HG02759 (cell line): ENCODE measurements around the gene UQCRHL.

Experiments used
- ATAC-seq: cut with Tn5 transposase; IDR thresholded peaks from one replicate; pipeline ENCODE4 v1.9.1; 2021; ENCODE audit warnings: mild to moderate bottlenecking, moderate library complexity; ENCODE audit not compliant: unreplicated experiment

Gene UQCRHL

GRCh38 chr1:15799004-15799867, 8.2 kb downstream of the UQCRHL start:
- ATAC-seq: no peak

- no peak for ATAC-seq
Observed at GRCh38 chr1:15797614-15798390, 9.6 kb downstream of the UQCRHL start.

- ATAC-seq: no peak
Observed at GRCh38 chr1:15796086-15796462, 11.4 kb downstream of the UQCRHL start.

GRCh38 chr1:15788624-15789301, 18.7 kb downstream of the UQCRHL start:
- no peak for ATAC-seq

GRCh38 chr1:15786581-15786980, 20.9 kb downstream of the UQCRHL start:
- ATAC-seq: no peak

- ATAC-seq: no peak
Observed at GRCh38 chr1:15785683-15786082, 21.8 kb downstream of the UQCRHL start.

- no peak for ATAC-seq
Observed at GRCh38 chr1:15777909-15778707, 29.3 kb downstream of the UQCRHL start.

- no peak for ATAC-seq
Observed at GRCh38 chr1:15775706-15776105, 31.7 kb downstream of the UQCRHL start.

- ATAC-seq: no peak
Observed at GRCh38 chr1:15771836-15772515, 35.5 kb downstream of the UQCRHL start.

GRCh38 chr1:15770313-15770962, 37.0 kb downstream of the UQCRHL start:
- no peak for ATAC-seq

- ATAC-seq: no peak
Observed at GRCh38 chr1:15768388-15768787, 39.1 kb downstream of the UQCRHL start.

GRCh38 chr1:15767941-15768340, 39.5 kb downstream of the UQCRHL start:
- ATAC-seq: no peak

- ATAC-seq: no peak
Observed at GRCh38 chr1:15765495-15766194, 41.8 kb downstream of the UQCRHL start.

- no peak for ATAC-seq
Observed at GRCh38 chr1:15764890-15765289, 42.6 kb downstream of the UQCRHL start.

GRCh38 chr1:15764269-15764764, 43.1 kb downstream of the UQCRHL start:
- ATAC-seq: no peak

GRCh38 chr1:15762546-15762945, 44.9 kb downstream of the UQCRHL start:
- ATAC-seq: no peak

- no peak for ATAC-seq
Observed at GRCh38 chr1:15761366-15762128, 45.9 kb downstream of the UQCRHL start.
